ENCODE results near the gene FLNB.

GRCh38 chr3:58198362-58198761 lies 190.1 kb downstream of the FLNB start:
- TF ChIP-seq CTCF (IDR thresholded peaks at IDR 0.05; ENCODE audit: low read length) = no peak
- no peak for TF ChIP-seq EZH2phosphoT487 (IDR thresholded peaks at IDR 0.05; ENCODE audit: low read length)
- no peak for TF ChIP-seq EZH2 (optimal IDR thresholded peaks at IDR 0.05; ENCODE audit: low read depth, low read length)
